GM19438 (cell line): Measurements from ENCODE around the gene EYS.

ENCODE experiments used
- ATAC-seq: cut with Tn5 transposase; IDR thresholded peaks from one replicate; pipeline ENCODE4 v1.9.1; 2021; ENCODE audit warnings: low read depth; ENCODE audit not compliant: unreplicated experiment

EYS gene

GRCh38 chr6:64889144-64889543, 817.9 kb downstream of the EYS start:
- ATAC-seq = no peak

- no peak for ATAC-seq
These were observed 832.2 kb downstream of the EYS start for GRCh38 chr6:64874776-64875175.

- no peak for ATAC-seq
These were observed 834.4 kb downstream of the EYS start for GRCh38 chr6:64872633-64873032.

GRCh38 chr6:64861039-64861651, 845.9 kb downstream of the EYS start:
- no peak for ATAC-seq

- no peak for ATAC-seq
These were observed 846.8 kb downstream of the EYS start for GRCh38 chr6:64860203-64860602.

GRCh38 chr6:64850121-64850520, 856.9 kb downstream of the EYS start:
- no peak for ATAC-seq

- no peak for ATAC-seq
These were observed 858.6 kb downstream of the EYS start for GRCh38 chr6:64848467-64848866.

GRCh38 chr6:64847396-64847795, 859.6 kb downstream of the EYS start:
- no peak for ATAC-seq

GRCh38 chr6:64838726-64839125, 868.3 kb downstream of the EYS start:
- no peak for ATAC-seq

- no peak for ATAC-seq
These were observed 875.3 kb downstream of the EYS start for GRCh38 chr6:64831680-64832079.

GRCh38 chr6:64817525-64817924, 889.5 kb downstream of the EYS start:
- ATAC-seq = no peak

GRCh38 chr6:64815718-64816117, 891.3 kb downstream of the EYS start:
- no peak for ATAC-seq

GRCh38 chr6:64812138-64812537, 894.9 kb downstream of the EYS start:
- no peak for ATAC-seq

- no peak for ATAC-seq
These were observed 895.9 kb downstream of the EYS start for GRCh38 chr6:64811119-64811518.

- no peak for ATAC-seq
These were observed 899.2 kb downstream of the EYS start for GRCh38 chr6:64807785-64808184.

GRCh38 chr6:64803470-64804166, 903.4 kb downstream of the EYS start:
- no peak for ATAC-seq

GRCh38 chr6:64792534-64792933, 914.5 kb downstream of the EYS start:
- no peak for ATAC-seq

GRCh38 chr6:64789476-64789875, 917.5 kb downstream of the EYS start:
- ATAC-seq = no peak

GRCh38 chr6:64786736-64787135, 920.3 kb downstream of the EYS start:
- ATAC-seq = no peak

- ATAC-seq = no peak
These were observed 924.1 kb downstream of the EYS start for GRCh38 chr6:64782877-64783276.

- no peak for ATAC-seq
These were observed 928.9 kb downstream of the EYS start for GRCh38 chr6:64777941-64778785.

GRCh38 chr6:64776359-64776758, 930.7 kb downstream of the EYS start:
- no peak for ATAC-seq
